Measurements from ENCODE around the gene GMDS. TPM values are rescaled to one million over a fixed set of nuclear protein-coding genes. Genes with fewer than 3 reads are reported as not detected.

Gene GMDS
- total RNA-seq, 1 experiment from 2014 or later = 23.6 TPM

- no peak for DNase-seq (ENCODE audit: low spot score)
These were observed 412.3 kb downstream of the GMDS start for GRCh38 chr6:1832844-1833787.

- no peak for DNase-seq (ENCODE audit: low spot score)
These were observed 413.0 kb downstream of the GMDS start for GRCh38 chr6:1832358-1832757.

- no peak for DNase-seq (ENCODE audit: low spot score)
These were observed 417.2 kb downstream of the GMDS start for GRCh38 chr6:1827984-1828793.

- DNase-seq (ENCODE audit: low spot score) = no peak
These were observed 419.5 kb downstream of the GMDS start for GRCh38 chr6:1825926-1826325.

- no peak for DNase-seq (ENCODE audit: low spot score)
These were observed 420.1 kb downstream of the GMDS start for GRCh38 chr6:1825277-1825676.

- DNase-seq (ENCODE audit: low spot score) = peak; percentile 56
These were observed 423.8 kb downstream of the GMDS start for GRCh38 chr6:1821513-1822183.

GRCh38 chr6:1821164-1821512, 424.3 kb downstream of the GMDS start:
- DNase-seq (ENCODE audit: low spot score) = peak; percentile 14

GRCh38 chr6:1820714-1821113, 424.7 kb downstream of the GMDS start:
- no peak for DNase-seq (ENCODE audit: low spot score)

- DNase-seq (ENCODE audit: low spot score) = no peak
These were observed 425.2 kb downstream of the GMDS start for GRCh38 chr6:1820165-1820564.

GRCh38 chr6:1819007-1819406, 426.4 kb downstream of the GMDS start:
- DNase-seq (ENCODE audit: low spot score) = no peak

GRCh38 chr6:1817033-1817761, 428.2 kb downstream of the GMDS start:
- DNase-seq (ENCODE audit: low spot score) = peak; percentile 27

GRCh38 chr6:1815827-1816452, 429.5 kb downstream of the GMDS start:
- no peak for DNase-seq (ENCODE audit: low spot score)

GRCh38 chr6:1814279-1814678, 431.1 kb downstream of the GMDS start:
- no peak for DNase-seq (ENCODE audit: low spot score)

- no peak for DNase-seq (ENCODE audit: low spot score)
These were observed 432.9 kb downstream of the GMDS start for GRCh38 chr6:1812487-1812886.

- DNase-seq (ENCODE audit: low spot score) = no peak
These were observed 433.4 kb downstream of the GMDS start for GRCh38 chr6:1812034-1812433.

GRCh38 chr6:1810880-1811279, 434.5 kb downstream of the GMDS start:
- no peak for DNase-seq (ENCODE audit: low spot score)

GRCh38 chr6:1809291-1809988, 436.0 kb downstream of the GMDS start:
- DNase-seq (ENCODE audit: low spot score) = no peak

GRCh38 chr6:1806935-1807334, 438.5 kb downstream of the GMDS start:
- no peak for DNase-seq (ENCODE audit: low spot score)

GRCh38 chr6:1802491-1803395, 442.7 kb downstream of the GMDS start:
- DNase-seq (ENCODE audit: low spot score) = no peak
